Progenitor cell of endocrine pancreas (in vitro differentiated cells): ENCODE measurements around the gene PRKCD. TPM values are rescaled to one million over a fixed set of nuclear protein-coding genes. Genes with fewer than 3 reads are reported as not detected.

Experiments
- DNase-seq: peaks from one replicate; pipeline ENCODE4 v3.0.0; 2021; ENCODE audit warnings: low spot score; ENCODE audit not compliant: unreplicated experiment
- H3K27ac Mint-ChIP-seq: 2 replicates; pipeline ENCODE4 v1.8.0; 2021; ENCODE audit warnings: mild to moderate bottlenecking, moderate library complexity, mixed read lengths
- H3K27me3 Mint-ChIP-seq: 2 replicates; pipeline ENCODE4 v1.8.0; 2021; ENCODE audit warnings: mixed read lengths
- H3K36me3 Mint-ChIP-seq: 2 replicates; pipeline ENCODE4 v1.8.0; 2022; ENCODE audit warnings: mixed read lengths; ENCODE audit not compliant: insufficient read depth
- H3K4me1 Mint-ChIP-seq: 2 replicates; pipeline ENCODE4 v1.8.0; 2021; ENCODE audit warnings: low read depth, mixed read lengths
- H3K4me3 Mint-ChIP-seq: 2 replicates; pipeline ENCODE4 v1.8.0; 2021; ENCODE audit warnings: low read depth, mild to moderate bottlenecking, moderate library complexity, mixed read lengths
- H3K9me3 Mint-ChIP-seq: 2 replicates; pipeline ENCODE4 v1.8.0; 2021; ENCODE audit warnings: low read depth, mixed read lengths
- total RNA-seq: library from RNA; stranded (reverse); gene quantifications from 2 replicates; pipeline ENCODE4 v1.2.1, GENCODE V29; 2021
- TF ChIP-seq, protein P1 (sequence below): fragments of 200-600 bp; sonication (generic); IDR thresholded peaks from one replicate; pipeline ENCODE4 v1.5.0; 2021; ENCODE audit warnings: antibody characterized with exemption, mild to moderate bottlenecking; ENCODE audit not compliant: unreplicated experiment

PRKCD gene
- total RNA-seq, 1 donor from 2014 or later = 45.8 TPM

- TF ChIP-seq, protein P1, sequence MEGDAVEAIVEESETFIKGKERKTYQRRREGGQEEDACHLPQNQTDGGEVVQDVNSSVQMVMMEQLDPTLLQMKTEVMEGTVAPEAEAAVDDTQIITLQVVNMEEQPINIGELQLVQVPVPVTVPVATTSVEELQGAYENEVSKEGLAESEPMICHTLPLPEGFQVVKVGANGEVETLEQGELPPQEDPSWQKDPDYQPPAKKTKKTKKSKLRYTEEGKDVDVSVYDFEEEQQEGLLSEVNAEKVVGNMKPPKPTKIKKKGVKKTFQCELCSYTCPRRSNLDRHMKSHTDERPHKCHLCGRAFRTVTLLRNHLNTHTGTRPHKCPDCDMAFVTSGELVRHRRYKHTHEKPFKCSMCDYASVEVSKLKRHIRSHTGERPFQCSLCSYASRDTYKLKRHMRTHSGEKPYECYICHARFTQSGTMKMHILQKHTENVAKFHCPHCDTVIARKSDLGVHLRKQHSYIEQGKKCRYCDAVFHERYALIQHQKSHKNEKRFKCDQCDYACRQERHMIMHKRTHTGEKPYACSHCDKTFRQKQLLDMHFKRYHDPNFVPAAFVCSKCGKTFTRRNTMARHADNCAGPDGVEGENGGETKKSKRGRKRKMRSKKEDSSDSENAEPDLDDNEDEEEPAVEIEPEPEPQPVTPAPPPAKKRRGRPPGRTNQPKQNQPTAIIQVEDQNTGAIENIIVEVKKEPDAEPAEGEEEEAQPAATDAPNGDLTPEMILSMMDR = no peak
These were observed 37.1 kb upstream of the PRKCD start for GRCh38 chr3:53123953-53124352.

DNA sequence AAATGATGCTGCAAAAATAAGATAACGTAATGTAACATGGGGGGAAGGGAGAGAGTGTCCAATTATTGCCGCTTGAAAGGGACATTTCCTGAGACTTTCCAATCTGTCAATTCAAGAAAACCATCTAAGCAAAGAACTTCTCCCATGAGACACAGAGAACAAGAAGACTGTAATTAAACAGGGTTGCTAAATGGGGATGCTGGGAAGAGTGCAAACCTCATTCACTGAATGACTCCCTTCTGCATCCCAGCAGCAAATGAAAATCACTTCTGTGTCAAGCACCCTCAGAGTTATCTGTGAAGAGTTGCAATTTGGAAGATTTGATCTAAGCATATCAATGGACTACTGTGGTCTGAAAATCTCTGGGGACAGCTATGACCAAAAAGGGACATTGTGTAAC is 34.4 kb upstream of the PRKCD start:
- Mint-ChIP-seq H3K27me3 (no peaks in the 10 kb centered on the region), H3K36me3 (peaks cover 10% of the 10 kb centered on the region), H3K9me3 (no peaks in the 10 kb centered on the region), H3K4me1 (peaks cover 16% of the 10 kb centered on the region), H3K4me3 (no peak overlapping the region), H3K27ac (no peak overlapping the region)
- TF ChIP-seq, protein P1 = no peak
- no peak for DNase-seq

More at GRCh38 chr3:53123953-53124352, 37.1 kb upstream of the PRKCD start:
- Mint-ChIP-seq H3K36me3 (peaks cover 11% of the 10 kb centered on the region), H3K27me3 (no peaks in the 10 kb centered on the region), H3K4me1 (peaks cover 5% of the 10 kb centered on the region), H3K9me3 (no peaks in the 10 kb centered on the region), H3K27ac (no peak overlapping the region), H3K4me3 (no peak overlapping the region)
- DNase-seq = no peak

- TF ChIP-seq, protein P1 = no peak
- Mint-ChIP-seq H3K27me3 (no peaks in the 10 kb centered on the region), H3K36me3 (peaks cover 5% of the 10 kb centered on the region), H3K9me3 (no peaks in the 10 kb centered on the region), H3K4me1 (peaks cover 16% of the 10 kb centered on the region), H3K4me3 (peak overlapping the region; percentile 86), H3K27ac (peak overlapping the region; percentile 97)
- no peak for DNase-seq
These were observed 31.7 kb upstream of the PRKCD start for GRCh38 chr3:53129344-53129743.

- H3K4me3 Mint-ChIP-seq = peak within 1 kb of the TSS; percentile 86
- peak; percentile 95 for DNase-seq
- peaks cover 16% of the 10 kb centered on the region for H3K4me1 Mint-ChIP-seq
- no peaks in the 10 kb centered on the region for H3K36me3 Mint-ChIP-seq
- no peaks in the 10 kb centered on the region for H3K9me3 Mint-ChIP-seq
- H3K27me3 Mint-ChIP-seq = no peaks in the 10 kb centered on the region
- TF ChIP-seq, protein P1 = peak; percentile 35
- peak within 1 kb of the TSS; percentile 97 for H3K27ac Mint-ChIP-seq
These were observed 30.6 kb upstream of the PRKCD start, which contains the start of gene RFT1 for GRCh38 chr3:53130179-53131061. Gene RFT1, minus strand, starts transcription at chr3:53130435. Its CDS starts 35 bp downstream, at chr3:53130400.

- no peak for DNase-seq
- H3K27me3 Mint-ChIP-seq = no peaks in the 10 kb centered on the region
- peaks cover 18% of the 10 kb centered on the region for H3K4me1 Mint-ChIP-seq
These were observed 29.9 kb upstream of the PRKCD start for GRCh38 chr3:53131096-53131495.

More at GRCh38 chr3:53131096-53131495, 29.9 kb upstream of the PRKCD start:
- peak overlapping the region; percentile 86 for H3K4me3 Mint-ChIP-seq
- TF ChIP-seq, protein P1 = no peak
- H3K9me3 Mint-ChIP-seq = no peaks in the 10 kb centered on the region
- H3K27ac Mint-ChIP-seq = peak overlapping the region; percentile 86
- H3K36me3 Mint-ChIP-seq = no peaks in the 10 kb centered on the region
